ENCODE results near the gene TMEM171.

GRCh38 chr5:73104326-73104725 lies 16.0 kb upstream of the TMEM171 start:
- no peak for TF ChIP-seq POLR2A (IDR thresholded peaks at IDR 0.05)
- TF ChIP-seq, protein P1, sequence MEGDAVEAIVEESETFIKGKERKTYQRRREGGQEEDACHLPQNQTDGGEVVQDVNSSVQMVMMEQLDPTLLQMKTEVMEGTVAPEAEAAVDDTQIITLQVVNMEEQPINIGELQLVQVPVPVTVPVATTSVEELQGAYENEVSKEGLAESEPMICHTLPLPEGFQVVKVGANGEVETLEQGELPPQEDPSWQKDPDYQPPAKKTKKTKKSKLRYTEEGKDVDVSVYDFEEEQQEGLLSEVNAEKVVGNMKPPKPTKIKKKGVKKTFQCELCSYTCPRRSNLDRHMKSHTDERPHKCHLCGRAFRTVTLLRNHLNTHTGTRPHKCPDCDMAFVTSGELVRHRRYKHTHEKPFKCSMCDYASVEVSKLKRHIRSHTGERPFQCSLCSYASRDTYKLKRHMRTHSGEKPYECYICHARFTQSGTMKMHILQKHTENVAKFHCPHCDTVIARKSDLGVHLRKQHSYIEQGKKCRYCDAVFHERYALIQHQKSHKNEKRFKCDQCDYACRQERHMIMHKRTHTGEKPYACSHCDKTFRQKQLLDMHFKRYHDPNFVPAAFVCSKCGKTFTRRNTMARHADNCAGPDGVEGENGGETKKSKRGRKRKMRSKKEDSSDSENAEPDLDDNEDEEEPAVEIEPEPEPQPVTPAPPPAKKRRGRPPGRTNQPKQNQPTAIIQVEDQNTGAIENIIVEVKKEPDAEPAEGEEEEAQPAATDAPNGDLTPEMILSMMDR (IDR thresholded peaks at IDR 0.05), result no peak

All from esophagus squamous epithelium (tissue), 4 donors.